ENCODE results near the gene CACNA1F. TPM values are rescaled to one million over a fixed set of nuclear protein-coding genes. Genes with fewer than 3 reads are reported as not detected.

CACNA1F gene
- total RNA-seq, 2 experiments from 2014 or later = 0.15 to 0.21 TPM

DNA sequence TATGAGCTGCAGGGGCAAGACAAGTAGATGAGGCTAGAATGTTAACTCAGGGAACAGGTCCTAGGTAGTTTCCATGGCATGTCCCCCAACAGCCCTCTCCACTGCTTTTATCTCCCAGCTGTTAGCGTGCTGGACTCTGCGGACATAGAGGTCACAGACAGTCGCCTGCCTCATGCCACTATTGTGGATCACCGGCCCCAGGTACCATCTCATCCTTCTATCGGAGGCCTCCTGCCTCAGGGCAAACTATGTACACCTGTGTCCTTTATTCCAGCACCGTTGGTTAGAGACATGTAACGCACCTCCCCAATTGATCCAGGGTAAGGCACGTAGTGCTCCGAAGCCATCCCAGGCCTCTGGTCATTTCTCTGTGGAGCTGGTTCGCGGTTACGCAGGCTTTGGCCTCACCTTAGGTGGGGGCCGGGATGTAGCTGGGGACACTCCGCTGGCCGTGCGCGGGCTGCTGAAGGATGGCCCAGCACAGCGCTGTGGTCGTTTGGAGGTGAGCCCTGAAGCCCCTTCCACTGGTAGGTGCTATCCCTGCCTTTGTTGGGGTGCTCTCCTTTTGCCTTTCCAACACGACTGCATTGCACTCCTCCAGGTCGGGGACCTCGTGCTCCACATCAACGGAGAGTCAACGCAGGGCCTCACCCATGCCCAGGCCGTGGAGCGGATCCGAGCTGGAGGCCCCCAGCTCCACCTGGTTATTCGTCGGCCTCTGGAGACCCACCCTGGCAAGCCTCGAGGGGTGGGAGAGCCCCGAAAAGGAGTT is 68.4 kb downstream of the CACNA1F start:
- ChIA-PET CTCF (interaction anchor here (1.9 kb wide), 1 partner anchor 9 kb away, joined by 7 read pairs; no protein-coding TSS in a partner anchor), POLR2A (no interaction called here)

DNA sequence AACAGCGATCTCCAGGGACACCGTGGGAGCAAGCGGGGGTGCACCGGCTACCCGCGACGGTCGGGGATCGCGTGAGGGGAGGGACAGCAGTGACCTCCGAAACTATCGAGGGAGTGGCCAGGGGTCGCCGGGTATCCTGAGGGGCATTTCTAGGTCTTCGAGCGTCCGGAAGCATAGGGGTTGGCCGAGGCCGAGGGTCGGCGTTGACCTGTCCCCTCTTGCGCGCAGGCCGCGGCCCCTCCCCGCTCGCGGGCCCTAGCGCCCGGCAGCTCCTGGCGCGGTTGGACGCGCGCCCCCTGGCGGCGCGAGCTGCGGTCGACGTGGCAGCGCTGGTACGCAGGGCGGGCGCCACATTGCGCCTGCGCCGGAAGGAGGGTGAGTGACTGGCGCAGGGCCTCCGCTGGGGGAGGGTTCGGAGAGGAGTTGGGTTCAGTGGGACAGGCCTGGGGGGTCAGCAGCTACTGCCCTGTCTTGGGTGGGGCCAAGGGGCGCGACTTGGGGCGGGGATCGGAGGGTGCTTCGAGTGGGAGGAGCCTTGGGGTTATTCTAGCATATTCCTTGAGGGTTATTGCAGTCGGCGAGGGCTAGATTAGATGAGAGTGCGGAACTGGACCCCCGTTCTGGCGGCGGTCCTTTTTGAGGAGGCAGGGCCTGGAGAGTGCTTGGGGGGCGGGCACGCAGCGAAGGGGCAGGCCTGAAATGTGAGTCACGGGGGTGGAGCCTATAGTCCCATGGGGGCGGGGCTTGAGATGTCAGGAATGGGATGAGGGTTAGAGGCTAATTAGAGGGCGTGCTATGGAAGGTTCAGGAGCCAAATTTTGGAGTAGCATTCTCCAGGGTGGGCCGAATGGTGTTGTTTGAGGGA is 69.4 kb downstream of the CACNA1F start:
- ChIA-PET CTCF (interaction anchor here (1.0 to 1.9 kb wide), 2 partner anchors 8 to 22 kb away, joined by 4 to 7 read pairs; no protein-coding TSS in a partner anchor), POLR2A (no interaction called here)

DNA sequence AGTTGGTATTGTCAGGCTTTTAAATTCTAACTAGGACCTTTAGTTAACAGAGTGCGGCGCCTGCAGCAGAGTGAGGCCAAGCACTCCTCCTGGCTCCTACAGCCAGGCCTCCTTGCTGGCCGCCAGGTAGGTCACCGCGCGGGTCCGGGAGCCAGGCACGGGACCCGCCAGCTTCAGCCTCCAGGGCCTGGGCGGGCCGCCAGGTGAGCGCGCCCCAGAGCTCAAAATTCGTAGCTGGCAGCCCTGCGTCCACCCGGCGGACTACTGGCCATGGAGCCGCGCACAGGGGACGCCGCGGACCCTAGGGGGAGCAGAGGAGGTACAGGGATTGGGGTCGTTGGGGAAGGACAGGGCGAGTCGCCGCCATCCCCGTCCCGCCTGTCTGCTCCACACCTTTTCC is 70.5 kb downstream of the CACNA1F start, which contains the start of gene MAGIX:
MAGIX (plus strand) TSS at position 139 of the 400 bp plus-strand sequence; CDS start at position 271, 132 bp downstream.
- ChIA-PET CTCF (no interaction called here), POLR2A (no interaction called here)

DNA sequence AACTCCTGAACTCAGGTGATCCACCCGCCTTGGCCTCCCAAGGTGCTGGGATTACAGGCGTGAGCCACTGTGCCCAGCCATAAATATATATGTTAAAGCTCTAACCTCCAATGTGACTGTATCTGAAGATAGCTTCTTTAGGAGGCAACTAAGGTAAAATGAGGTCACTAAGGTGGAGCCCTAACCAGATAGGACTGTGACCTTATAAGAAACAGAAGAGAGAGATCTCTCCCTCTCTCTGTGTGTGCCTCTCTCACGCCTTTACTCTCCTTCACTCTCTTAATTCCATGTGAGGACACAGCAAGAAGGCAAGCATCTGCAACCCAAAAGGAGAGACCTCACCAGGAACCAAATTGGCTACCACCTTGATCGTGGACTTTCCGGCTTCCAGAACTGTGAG is 71.5 kb downstream of the CACNA1F start:
- POLR2A ChIA-PET = no interaction called here
- CTCF ChIA-PET = no interaction called here

DNA sequence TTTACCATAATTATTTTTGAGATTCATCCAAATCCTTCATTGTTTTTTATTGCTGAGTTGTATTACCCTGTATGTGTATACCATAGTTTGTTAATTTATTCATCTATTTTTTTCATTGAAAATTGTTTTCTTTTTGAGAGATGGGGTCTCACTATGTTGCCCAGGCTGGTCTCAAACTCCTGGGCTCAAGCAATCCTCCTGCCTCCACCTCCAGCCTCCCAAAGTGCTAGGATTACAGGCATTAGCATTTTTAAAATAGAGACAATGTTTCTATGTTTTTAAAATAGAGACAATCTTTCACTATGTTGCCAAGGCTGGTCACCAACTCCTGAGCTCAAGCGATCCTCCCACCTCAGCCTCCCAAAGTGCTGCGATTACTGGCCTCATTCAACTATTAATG is 72.2 kb downstream of the CACNA1F start:
- POLR2A ChIA-PET = no interaction called here
- CTCF ChIA-PET = no interaction called here

DNA sequence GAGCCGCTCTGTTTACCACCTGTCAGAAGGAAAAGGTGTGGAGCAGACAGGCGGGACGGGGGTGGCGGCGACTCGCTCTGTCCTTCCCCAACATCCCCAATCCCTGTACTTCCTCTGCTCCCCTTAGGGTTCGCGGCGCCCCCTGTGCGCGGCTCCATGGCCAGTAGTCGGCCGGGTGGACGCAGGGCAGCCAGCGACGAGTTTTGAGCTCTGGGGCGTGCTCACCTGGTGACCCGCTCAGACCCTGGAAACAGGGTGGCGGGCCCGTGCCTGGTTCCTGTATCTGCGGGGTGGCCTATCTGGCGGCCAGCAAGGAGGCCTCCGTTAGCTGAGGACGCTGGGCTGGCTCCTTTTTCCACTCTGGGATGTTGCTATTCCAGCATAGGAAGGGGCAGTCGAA is 75.9 kb downstream of the CACNA1F start:
- POLR2A ChIA-PET = no interaction called here
- CTCF ChIA-PET = interaction anchor here (1.0 kb wide), 1 partner anchor 9 kb away, joined by 4 read pairs; no protein-coding TSS in a partner anchor

DNA sequence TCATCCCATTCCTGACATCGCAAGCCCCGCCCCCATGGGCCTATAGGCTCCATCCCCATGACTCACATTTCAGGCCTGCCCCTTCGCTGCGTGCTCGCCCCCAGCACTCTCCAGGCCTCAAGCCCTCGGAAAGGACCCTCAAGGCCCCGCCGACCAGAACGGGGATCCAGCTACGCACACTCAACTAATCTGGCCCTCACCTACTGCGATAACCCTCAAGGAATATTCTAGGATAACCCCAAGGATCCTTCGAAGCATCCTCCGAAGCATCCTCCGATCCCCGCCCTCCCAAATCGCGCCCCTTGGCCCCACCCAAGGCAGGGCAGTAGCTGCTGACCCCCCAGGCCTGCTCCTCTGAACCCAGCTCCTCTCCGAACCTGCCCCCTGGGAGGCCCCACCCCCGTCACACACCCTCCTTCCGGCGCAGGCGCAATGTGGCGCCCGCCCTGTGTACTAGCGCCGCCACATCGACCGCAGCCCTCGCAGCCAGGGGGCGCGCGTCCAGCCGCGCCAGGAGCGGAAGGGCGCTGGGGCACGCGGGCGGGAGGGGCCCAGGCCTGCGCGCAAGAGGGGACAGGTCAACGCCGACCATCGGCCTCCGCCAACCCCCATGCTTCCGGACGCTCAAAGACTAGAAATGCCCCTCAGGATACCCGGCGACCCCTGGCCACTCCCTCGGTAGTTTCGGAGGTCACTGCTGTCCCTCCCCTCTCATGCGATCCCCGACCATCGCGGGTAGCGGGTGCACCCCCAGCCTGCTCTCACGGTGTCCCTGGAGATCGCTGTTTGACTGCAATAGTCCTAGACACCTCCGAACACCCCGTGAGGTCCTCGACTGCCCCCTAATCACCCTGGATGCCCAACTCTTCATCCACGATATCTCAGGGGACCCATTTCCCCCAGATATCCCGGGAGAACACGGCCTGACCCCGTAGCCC is 77.0 kb downstream of the CACNA1F start:
- ChIA-PET POLR2A (interaction anchor here (0.6 to 1.3 kb wide), 2 partner anchors 10 to 16 kb away, joined by 4 to 5 read pairs; partner anchors contain the start of gene PLP2), CTCF (interaction anchor here (0.6 to 2.1 kb wide), 8 partner anchors 8 to 101 kb away, joined by 3 to 7 read pairs (median 4); partner anchors contain the start of gene PLP2)

DNA sequence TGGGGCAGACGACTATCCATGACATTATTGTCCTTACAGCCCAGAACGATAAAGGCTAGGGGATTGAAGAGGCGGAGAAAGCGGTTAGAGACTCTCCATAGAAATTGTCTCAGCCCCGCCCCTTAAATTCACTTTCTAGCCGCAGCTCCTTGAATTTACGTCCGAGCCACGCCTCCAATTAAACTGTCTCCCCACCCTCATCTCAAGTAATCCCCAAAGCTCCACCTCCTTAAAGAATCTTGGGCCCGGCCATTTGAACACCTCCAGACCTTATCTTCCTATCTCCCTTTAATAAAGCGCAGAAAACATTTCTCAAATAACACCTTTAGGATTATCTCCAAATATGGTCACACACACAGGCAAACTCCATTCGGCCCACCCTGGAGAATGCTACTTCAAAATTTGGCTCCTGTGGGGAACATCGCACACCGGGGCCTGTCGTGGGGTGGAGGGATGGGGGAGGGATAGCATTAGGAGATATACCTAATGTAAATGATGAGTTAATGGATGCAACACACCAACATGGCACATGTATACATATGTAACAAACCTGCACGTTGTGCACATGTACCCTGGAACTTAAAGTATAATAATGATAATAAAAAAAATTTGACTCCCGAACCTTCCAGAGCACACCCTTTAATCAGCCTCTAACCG is 77.8 kb downstream of the CACNA1F start:
- ChIA-PET POLR2A (interaction anchor here (0.6 to 1.4 kb wide), 3 partner anchors 11 to 29 kb away, joined by 3 to 5 read pairs (median 4); partner anchors contain the start of gene PLP2), CTCF (interaction anchor here (0.6 to 2.1 kb wide), 8 partner anchors 9 to 100 kb away, joined by 3 to 7 read pairs (median 4); partner anchors contain the start of gene PLP2)

Other genes with a start within 250 kb of the CACNA1F start
- gene GRIPAP1, start 231.1 kb downstream of the CACNA1F start, total RNA-seq = 10 to 100 TPM; 60.8 TPM
- 10 to 100 TPM; 26.7 to 29.0 TPM for gene TFE3, start 190.0 kb downstream of the CACNA1F start, total RNA-seq
- 1 to 10 TPM; 3.7 to 4.0 TPM for gene CCDC120, start 174.3 kb downstream of the CACNA1F start, total RNA-seq
- 10 to 100 TPM; 11.1 to 11.6 TPM for gene PRAF2, start 159.3 kb downstream of the CACNA1F start, total RNA-seq
- gene WDR45, start 153.5 kb downstream of the CACNA1F start, total RNA-seq = 10 to 100 TPM; 40.3 to 40.6 TPM
- gene GPKOW, start 109.6 kb downstream of the CACNA1F start, total RNA-seq = 10 to 100 TPM; 21.3 to 21.4 TPM
- gene MAGIX, start 70.6 kb downstream of the CACNA1F start, total RNA-seq = 1 to 10 TPM in 1 of 2 experiments, under 1 TPM in 1; 0.99 to 1.0 TPM
- 10 to 100 TPM; 80.2 to 86.8 TPM for gene PLP2, start 61.4 kb downstream of the CACNA1F start, total RNA-seq
- gene PRICKLE3, start 47.0 kb downstream of the CACNA1F start, total RNA-seq = 10 to 100 TPM; 18.4 to 19.4 TPM
- gene SYP, start 33.1 kb downstream of the CACNA1F start, total RNA-seq = 1 to 10 TPM; 2.7 TPM
- 10 to 100 TPM; 21.4 to 21.8 TPM for gene CCDC22, start 2.1 kb upstream of the CACNA1F start, total RNA-seq
- 10 to 100 TPM; 13.0 TPM for gene FOXP3, start 31.4 kb upstream of the CACNA1F start, total RNA-seq
- 1 to 10 TPM; 3.2 to 3.5 TPM for gene PPP1R3F, start 36.5 kb upstream of the CACNA1F start, total RNA-seq
- gene GAGE10, start 70.3 kb upstream of the CACNA1F start, total RNA-seq = not detected
- gene GAGE12J, start 88.7 kb upstream of the CACNA1F start, total RNA-seq = not detected
- gene GAGE13, start 98.2 kb upstream of the CACNA1F start, total RNA-seq = not detected

Measured in activated CD8-positive, alpha-beta memory T cell treated with anti-CD3 and anti-CD28 coated beads for 36 hours (primary cell).